HepG2 (cell line): ENCODE data around the gene TBC1D16. TPM values are rescaled to one million over a fixed set of nuclear protein-coding genes. Genes with fewer than 3 reads are reported as not detected.
A peak's percentile ranks its signal among the peaks of the same experiment; 100 is the strongest.

Experiments
- ATAC-seq: fragments of 200-7000 bp; cut with Tn5 transposase; 3 replicates; pipeline ENCODE4 v1.9.1; 2020; ENCODE audit warnings: mild to moderate bottlenecking, moderate library complexity
- BruUV-seq: library from RNA; stranded (reverse); fragments of 400-500 nt; replicated peaks from 2 replicates; lab custom pipeline; 2021; lab: Mats Ljungman, UMichigan
- CTCF ChIA-PET: fragments of 300-600 bp; formaldehyde crosslinking; extraction: SDS; loops from one replicate; lab custom pipeline; 2021; ENCODE audit warnings: low total read pairs, inconsistent platforms, low intra/inter-chr PET ratio; lab: Yijun Ruan, JAX
- POLR2A ChIA-PET: fragments of 350-600 bp; sonication (Branson Sonifier 250); formaldehyde crosslinking; loops from one replicate; lab custom pipeline; 2020; ENCODE audit warnings: antibody characterized with exemption, inconsistent platforms; lab: Yijun Ruan, JAX
- DNase-seq: peaks from one replicate; pipeline ENCODE4 v3.0.0-alpha.2; 2015; ENCODE audit warnings: low spot score
- FAIRE-seq: peaks from 3 replicates; lab custom pipeline; 2011; peaks lifted over from hg19 to GRCh38; lab: Jason Lieb, UNC
- H2AFZ ChIP-seq: one replicate; pipeline ENCODE4 v1.6.1; 2011; ENCODE audit warnings: low read length, inconsistent platforms
- H3K27ac ChIP-seq: fragments of 300-600 bp; 3 replicates; pipeline ENCODE4 v1.8.0; 2011; ENCODE audit warnings: mixed run types, mild to moderate bottlenecking, mixed read lengths, low read length, inconsistent platforms; ENCODE audit not compliant: insufficient read depth; ENCODE audit errors: extremely low read length
- H3K27me3 ChIP-seq, 2 experiments: fragments of 200-600 bp in 1 of 2; 2 replicates in 1 of 2; 3 replicates in 1 of 2; pipeline versions ENCODE4 v1.6.0 to v1.8.0; 2011; ENCODE audit warnings: low read length in 2 of 2, mild to moderate bottlenecking in 2 of 2, moderate library complexity in 2 of 2, inconsistent platforms in 1 of 2; ENCODE audit not compliant: insufficient read depth in 2 of 2, control insufficient read depth in 1 of 2
- H3K36me3 ChIP-seq, 2 experiments: fragments of 200-600 bp in 1 of 2; replicated peaks in 1 of 2; 2 replicates in 1 of 2; 3 replicates in 1 of 2; pipeline versions ENCODE4 v1.5.1 to v1.8.0; 2011; ENCODE audit warnings: low read length in 2 of 2, inconsistent platforms in 1 of 2; ENCODE audit not compliant: insufficient read depth in 2 of 2, control insufficient read depth in 1 of 2
- H3K4me1 ChIP-seq: 2 replicates; pipeline ENCODE4 v1.5.1; 2012; ENCODE audit warnings: low read length, inconsistent platforms; ENCODE audit not compliant: insufficient read depth
- H3K4me2 ChIP-seq: 2 replicates; pipeline ENCODE4 v1.6.0; 2011; ENCODE audit warnings: low read depth, low read length, inconsistent platforms
- H3K4me3 ChIP-seq, 3 experiments: fragments of 200-600 bp in 1 of 3; sonication (generic), shearing (Covaris generic) in 1 of 3; replicated peaks in 1 of 3; 2 replicates each; pipeline ENCODE4 v1.5.1; 2011 to 2016; ENCODE audit warnings: low read length in 3 of 3, inconsistent platforms in 2 of 3, low read depth in 2 of 3, mild to moderate bottlenecking in 2 of 3, control low read depth in 1 of 3, mixed read lengths in 1 of 3; ENCODE audit not compliant: insufficient read depth in 1 of 3
- H3K79me2 ChIP-seq: one replicate; pipeline ENCODE4 v1.6.1; 2011; ENCODE audit warnings: low read length, inconsistent platforms; ENCODE audit not compliant: insufficient read depth
- H3K9ac ChIP-seq: 2 replicates; pipeline ENCODE4 v1.6.0; 2011; ENCODE audit warnings: mild to moderate bottlenecking, low read depth, low read length, inconsistent platforms; ENCODE audit not compliant: insufficient read depth
- H3K9me3 ChIP-seq: 2 replicates; pipeline ENCODE4 v1.5.1; 2012; ENCODE audit warnings: mild to moderate bottlenecking, low read length
- H4K20me1 ChIP-seq: 2 replicates; pipeline ENCODE4 v1.6.0; 2011; ENCODE audit warnings: inconsistent platforms, mild to moderate bottlenecking, low read length, moderate library complexity; ENCODE audit not compliant: insufficient read depth
- ETV5 ChIP-seq: IDR thresholded peaks from 2 replicates; pipeline ENCODE4 v1.6.1; 2018; ENCODE audit warnings: missing biosample characterization, missing genetic modification reagents, inconsistent platforms, borderline replicate concordance
- KMT2A ChIP-seq: sonication (generic); formaldehyde crosslinking; IDR thresholded peaks from 2 replicates; pipeline ENCODE4 v1.4.0; 2020; ENCODE audit warnings: missing genetic modification reagents
- TEAD3 ChIP-seq: optimal IDR thresholded peaks from 2 replicates; pipeline ENCODE3; 2016; ENCODE audit warnings: borderline replicate concordance
- TERF1 ChIP-seq: sonication (generic); formaldehyde crosslinking; IDR thresholded peaks from 2 replicates; pipeline ENCODE4 v1.8.0; 2022; ENCODE audit warnings: mild to moderate bottlenecking, missing genetic modification reagents, moderate library complexity
- ZFP36 ChIP-seq: fragments of 150-350 bp; IDR thresholded peaks from 2 replicates; pipeline ENCODE4 v1.6.1; 2018; ENCODE audit warnings: borderline replicate concordance, low read length, low read depth; ENCODE audit not compliant: partially characterized antibody
- ZNF737 ChIP-seq: sonication (generic); formaldehyde crosslinking; IDR thresholded peaks from 2 replicates; pipeline ENCODE4 v1.5.0; 2020; ENCODE audit warnings: missing genetic modification reagents, mild to moderate bottlenecking, borderline replicate concordance
- WGBS: methylation state at CpG from one replicate; pipeline ENCODE4 v1.1.6; 2017; ENCODE audit warnings: low lambda C conversion rate; 5-methylcytosine and 5-hydroxymethylcytosine counted together
- in situ Hi-C: cut with HindIII; loops from 2 replicates; pipeline ENCODE4 v1.10.0; 2017; ENCODE audit warnings: low pct_unique_long_range_greater_than_20kb; ENCODE audit not compliant: extremely low pct_ligation_motif_present
- intact Hi-C: fragments of 100-400 bp; cut with micrococcal nuclease; formaldehyde crosslinking; loops from one replicate; pipeline ENCODE4 v1.10.0; 2022; ENCODE audit not compliant: unreplicated experiment
- polyA plus RNA-seq, 8 experiments: library from polyadenylated mRNA; depleted of rRNA in 3 of 8; stranded (reverse) in 7 of 8; unstranded in 1 of 8; fragments of >200 nt; fragmentation: Illumina TruSeq in 4 of 8; extraction: Trizol in 4 of 8; gene quantifications; 2 replicates each; pipeline versions ENCODE4 v1.2.1 to v1.2.3, GENCODE V29; 2011 to 2016; ENCODE audit warnings: low read depth in 4 of 8, missing spikeins in 1 of 8, mixed read lengths in 1 of 8; ENCODE audit not compliant: insufficient read depth in 1 of 8
- total RNA-seq, 5 experiments: library from RNA; depleted of rRNA; stranded (reverse); fragments of >200 nt; fragmentation: Illumina TruSeq; extraction: Trizol; gene quantifications; 2 replicates each; pipeline ENCODE4 v1.2.3, GENCODE V29; 2016; ENCODE audit warnings: low read depth in 1 of 5

The TBC1D16 gene
- total and polyA plus RNA-seq, 2 of the 13 experiments (the other 11 are each of a cell fraction or from before 2014, with no cell fraction given), result 14.9 to 24.9 TPM

- no peaks in the 10 kb centered on the region for H4K20me1 ChIP-seq
- no peak for FAIRE-seq
- no peaks in the 10 kb centered on the region for H3K27me3 ChIP-seq
- H3K4me1 ChIP-seq, result peaks cover 26% of the 10 kb centered on the region
- no peak overlapping the region for H3K4me2 ChIP-seq
- H3K9ac ChIP-seq, result no peak overlapping the region
- peaks cover 15 to 31% of the 10 kb centered on the region in 2 experiments for H3K36me3 ChIP-seq
- BruUV-seq, result no TSS peak
- in situ Hi-C loops, result no loop called here
- TF ChIP-seq TEAD3 (CRISPR knock-in tag) (peak; percentile 32), TERF1 (no peak), ZNF737 (CRISPR knock-in tag) (no peak), ZFP36 (no peak), KMT2A (CRISPR knock-in tag) (no peak), ETV5 (CRISPR knock-in tag) (0 out of 2 replicates have a peak, but pooled peaks have one; percentile 15)
- no peak for ATAC-seq
- POLR2A ChIA-PET, result interaction anchor here (2.1 kb wide), 1 partner anchor 36 kb away, joined by 6 read pairs; no protein-coding TSS in a partner anchor
- WGBS, result 87% methylated on average over 18 of the region's 31 CpGs
- intact Hi-C loops, result no loop called here
- peak; percentile 47 for DNase-seq
- H3K4me3 ChIP-seq, result no peak overlapping the region
- H3K27ac ChIP-seq, result no peak overlapping the region
- H3K9me3 ChIP-seq, result no peaks in the 10 kb centered on the region
- no peak overlapping the region for H2AFZ ChIP-seq
- CTCF ChIA-PET, result no interaction called here
- no peaks in the 10 kb centered on the region for H3K79me2 ChIP-seq
These were observed 84.1 kb downstream of the TBC1D16 start for GRCh38 chr17:79951361-79952264.
